Keratinocyte (primary cell): ENCODE results near the gene TEX38.

Experiments used
- CTCF ChIP-seq, 3 experiments: IDR thresholded peaks in 1 of 3; conservative IDR thresholded peaks in 1 of 3; optimal IDR thresholded peaks in 1 of 3; 2 replicates in 2 of 3; 3 replicates in 1 of 3; pipeline versions ENCODE3 to v1.5.1; 2011; ENCODE audit warnings: low read length in 3 of 3, mild to moderate bottlenecking in 3 of 3, moderate library complexity in 2 of 3, control low read depth in 1 of 3, inconsistent platforms in 1 of 3; ENCODE audit not compliant: insufficient read depth in 2 of 3; ENCODE audit errors: extremely low read depth in 1 of 3
- EZH2 ChIP-seq: IDR thresholded peaks from one replicate; pipeline ENCODE4 v1.6.1; 2012; ENCODE audit warnings: inconsistent platforms, mild to moderate bottlenecking, low read length, moderate library complexity

DNA sequence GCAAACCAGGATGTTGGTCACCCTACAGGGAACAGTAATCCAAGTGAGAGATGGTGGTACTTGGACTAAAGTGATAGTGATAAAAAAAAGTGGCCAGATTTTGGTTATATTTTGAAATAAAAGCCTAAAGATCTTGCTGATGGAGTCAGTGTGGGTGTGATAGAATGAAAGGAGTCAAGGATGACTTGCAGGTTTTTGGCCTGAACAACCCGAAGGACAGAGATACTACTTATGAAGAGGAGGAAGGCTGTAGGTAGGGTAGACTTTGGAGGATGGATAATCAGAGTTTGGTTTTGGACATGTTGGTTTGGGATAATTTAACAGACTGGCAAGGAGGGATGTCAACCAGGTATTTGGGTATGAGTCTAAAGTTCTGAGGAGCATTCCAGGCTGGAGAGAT is 1.5 kb upstream of the TEX38 start:
- TF ChIP-seq CTCF (optimal IDR thresholded peaks at IDR 0.05 in 1 of 3, IDR thresholded peaks at IDR 0.05 in 1 of 3, conservative IDR thresholded peaks at IDR 0.05 in 1 of 3; ENCODE audit: extremely low read depth in 1 of 3, insufficient read depth in 2 of 3, low read length in 3 of 3) (no peak), EZH2 (no peak)
